Dedifferentiated amniotic fluid mesenchymal stem cell (primary cell): Measurements from ENCODE around the gene ABO.
A peak's percentile ranks its signal among the peaks of the same experiment; 100 is the strongest.
"Not testable (repeated sequence)": the region's sequence is repeated elsewhere in the genome, so short reads cannot be mapped to it uniquely, and the experiment has no call there.

ENCODE experiments used
- DNase-seq: peaks from one replicate; pipeline ENCODE4 v3.0.0-alpha.2; 2016; ENCODE audit errors: extremely low spot score

ABO gene

DNA sequence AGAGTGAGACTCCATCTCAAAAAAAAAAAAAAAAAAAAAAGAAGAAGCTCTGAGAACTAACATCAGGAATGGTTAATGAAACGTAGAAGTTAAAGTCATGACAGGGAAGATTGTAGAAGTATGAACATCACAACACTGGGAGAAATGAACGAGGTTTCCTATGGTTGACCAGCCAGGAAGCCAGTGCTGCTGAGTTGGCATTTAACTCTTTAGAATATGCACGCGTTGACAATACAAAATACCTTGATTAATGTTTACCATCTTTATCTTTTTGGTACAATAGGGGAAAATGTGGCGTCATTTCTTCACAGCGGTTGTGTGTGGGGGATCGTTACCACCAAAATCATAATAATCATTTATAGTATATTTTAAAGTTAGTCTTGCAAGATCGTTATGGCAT lies 32.0 kb downstream of the ABO start:
- DNase-seq: no peak

DNA sequence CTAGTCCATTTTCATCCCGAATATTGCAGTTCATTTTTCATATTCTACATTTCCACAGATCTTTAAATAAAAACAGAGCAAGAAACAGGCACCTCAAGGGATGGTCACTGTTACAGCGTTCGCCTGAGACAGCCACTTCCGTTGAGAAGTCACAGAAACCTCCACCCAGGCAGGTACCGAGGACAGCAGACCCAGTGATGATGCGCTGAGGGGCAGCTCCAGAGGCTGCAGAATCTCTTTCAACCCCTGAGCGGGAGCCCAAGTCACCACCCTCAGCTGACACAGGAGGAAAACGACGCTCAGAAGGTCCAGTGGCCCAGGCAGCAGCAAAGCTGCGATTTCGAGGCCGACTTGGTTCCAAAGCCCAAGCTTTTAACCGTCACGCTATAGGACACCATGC lies 32.8 kb downstream of the ABO start:
- no peak for DNase-seq

DNA sequence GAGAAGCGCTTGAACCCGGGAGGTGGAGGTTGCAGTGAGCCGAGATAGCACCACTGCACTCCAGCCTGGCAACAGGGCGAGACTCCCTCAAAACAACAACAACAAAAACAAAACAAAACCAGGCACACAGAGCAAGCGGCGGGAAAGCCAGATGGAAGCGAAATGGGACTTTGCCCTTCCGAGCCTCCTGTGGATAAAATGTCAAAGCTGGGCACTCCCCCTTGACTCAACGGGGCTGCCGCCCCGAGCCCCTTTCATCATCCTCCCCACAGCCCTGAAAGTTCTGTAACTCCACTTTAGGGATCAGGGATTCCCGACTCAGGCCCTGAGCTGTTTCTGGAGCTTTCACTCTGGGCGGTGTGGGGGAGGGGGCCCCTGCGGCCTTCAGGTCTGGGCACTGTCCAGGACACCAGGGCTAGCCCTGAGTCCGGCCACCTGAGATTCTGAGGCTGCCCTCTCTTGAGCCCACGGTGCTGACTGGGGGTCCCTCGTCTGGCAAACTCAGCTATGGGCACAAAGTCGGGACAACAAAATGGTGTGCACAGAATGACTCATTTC lies 35.4 kb downstream of the ABO start:
- DNase-seq: no peak

DNA sequence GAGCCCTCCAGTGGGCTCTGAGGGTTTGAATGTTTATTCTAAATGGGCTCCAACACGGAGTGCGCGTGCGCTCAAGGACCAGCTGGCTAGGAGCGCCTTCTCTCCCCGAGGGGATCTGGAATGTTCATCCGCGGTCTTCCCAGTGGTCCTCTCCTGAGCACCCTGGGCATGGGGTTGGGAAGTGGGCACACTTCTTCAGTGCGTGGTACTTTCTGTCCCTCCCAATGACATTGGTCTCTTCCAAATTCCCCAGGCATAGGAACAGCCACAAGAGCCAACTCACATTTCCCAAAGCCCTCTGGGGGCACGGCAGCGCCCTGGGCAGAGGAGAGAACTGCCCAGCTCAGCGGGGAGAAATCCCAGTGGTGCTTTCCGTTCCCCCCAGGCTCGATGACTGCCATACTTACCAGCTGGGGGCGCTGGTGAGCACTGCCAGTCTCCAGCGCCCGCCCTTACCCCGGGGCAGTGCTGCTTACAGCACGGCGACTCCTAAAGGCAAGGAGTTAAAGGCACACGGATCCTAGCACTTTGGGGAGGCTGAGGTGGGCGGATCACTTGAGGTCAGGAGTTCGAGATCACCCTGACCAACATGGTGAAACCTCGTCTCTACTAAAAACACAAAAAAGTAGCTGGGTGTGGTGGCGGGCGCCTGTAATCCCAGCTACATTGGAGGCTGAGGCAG lies 36.0 kb downstream of the ABO start:
- no peak for DNase-seq

- DNase-seq: no peak
These were observed 36.6 kb downstream of the ABO start for GRCh38 chr9:133238272-133238850.

DNA sequence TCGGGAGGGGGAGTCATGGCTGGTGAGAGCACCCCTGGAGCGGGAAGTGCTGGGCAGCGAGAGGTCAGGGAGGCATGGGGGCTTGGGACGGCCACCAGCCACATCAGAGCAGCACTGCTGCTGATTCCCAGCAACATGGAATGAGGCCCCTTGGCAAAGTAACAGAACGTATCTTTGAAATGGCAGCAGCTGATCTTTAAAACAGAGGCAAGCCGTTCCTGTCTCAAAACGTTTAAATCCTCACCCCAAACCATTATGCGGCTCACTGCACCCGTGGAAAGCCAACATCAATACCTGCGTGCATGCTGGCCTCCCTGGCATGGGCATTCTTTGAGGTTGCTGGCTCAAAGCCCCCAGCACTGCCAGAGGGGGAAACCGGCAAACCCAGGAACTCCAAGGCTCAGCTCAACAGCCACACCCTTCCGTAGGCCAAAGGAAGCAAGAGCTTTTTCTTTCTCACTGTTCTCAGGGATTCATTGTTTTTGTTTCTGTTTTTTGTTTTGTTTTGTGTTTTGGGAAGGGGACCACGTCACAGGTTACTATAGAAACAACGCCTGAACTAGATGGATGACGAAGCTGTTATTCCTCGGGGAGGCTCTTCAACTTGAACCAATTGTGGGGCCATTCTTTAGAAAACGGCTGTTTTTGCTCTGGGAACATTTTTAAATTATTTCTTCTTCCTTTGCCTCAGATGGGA lies 37.8 kb downstream of the ABO start:
- DNase-seq: peak; percentile 15

GRCh38 chr9:133236291-133237034 lies 38.5 kb downstream of the ABO start:
- DNase-seq: not testable (repeated sequence)

DNA sequence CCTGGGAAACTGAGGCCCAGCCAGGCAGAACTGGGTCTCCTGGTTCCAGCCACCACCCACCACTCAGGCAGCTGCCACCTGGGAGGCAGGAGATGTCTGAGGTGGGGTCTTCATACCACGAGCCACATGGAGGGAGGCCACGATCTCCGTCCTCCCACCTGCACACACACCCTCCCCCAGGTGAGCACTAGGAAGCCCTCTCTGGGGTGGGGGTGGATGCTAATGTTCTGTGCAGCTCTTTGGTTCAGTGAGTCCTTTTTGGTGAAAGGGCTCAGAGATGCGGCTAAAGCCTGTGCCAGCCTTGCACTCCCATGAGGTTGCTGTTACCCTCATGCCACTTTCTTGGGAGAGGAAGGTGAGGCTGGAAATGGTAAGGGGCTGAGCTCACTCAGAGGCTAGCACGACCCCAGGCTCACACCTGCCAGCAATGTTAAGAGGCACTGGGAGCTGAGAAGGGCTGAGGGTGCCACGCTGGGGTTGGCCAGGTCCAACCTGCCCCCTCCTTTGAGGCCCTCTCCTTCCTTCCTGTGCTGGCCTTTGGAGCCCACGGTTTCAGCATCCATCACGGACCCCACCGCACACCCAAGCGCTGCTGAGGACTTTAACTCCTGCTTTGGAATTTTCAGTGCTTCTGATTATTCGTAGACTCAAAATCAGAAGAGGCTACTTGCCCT lies 39.3 kb downstream of the ABO start:
- DNase-seq: no peak

- no peak for DNase-seq
These were observed 40.3 kb downstream of the ABO start for GRCh38 chr9:133234577-133235322.

DNA sequence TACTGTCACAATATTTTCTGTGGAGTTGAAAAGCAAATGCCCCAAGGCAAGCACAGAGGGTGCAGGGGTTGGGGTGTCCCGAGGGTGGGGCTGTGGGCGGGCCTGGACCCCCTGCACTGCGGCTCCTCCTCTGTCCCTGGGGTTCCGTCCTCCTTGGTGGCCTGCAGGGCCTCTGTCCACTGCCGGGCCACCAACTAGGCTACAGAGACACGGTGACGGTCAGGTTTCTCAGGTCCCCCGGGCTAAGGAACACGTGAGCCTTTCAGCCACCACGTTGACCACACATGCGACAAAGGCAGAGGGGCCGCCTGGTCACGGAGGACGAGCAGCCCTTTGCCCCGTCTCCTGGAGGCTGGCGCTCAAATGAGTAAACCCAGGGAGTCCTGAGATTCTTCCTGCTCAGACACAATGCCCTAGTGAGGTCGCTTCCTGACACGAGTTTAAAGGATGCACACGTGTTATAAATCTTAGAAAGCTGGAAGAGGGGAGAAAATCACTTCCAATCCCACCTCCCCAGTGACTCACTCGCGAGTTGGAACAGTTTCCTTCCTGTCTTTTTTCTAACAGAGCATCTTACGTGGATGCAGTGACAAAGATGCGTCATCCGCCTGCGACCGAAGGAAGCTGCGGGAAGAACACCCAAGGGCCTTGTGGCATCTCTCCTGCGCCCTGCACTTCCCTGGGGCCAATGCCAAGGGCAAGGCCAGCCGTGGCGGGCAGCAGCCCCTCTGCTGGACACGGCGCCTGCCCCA lies 41.1 kb downstream of the ABO start:
- DNase-seq: no peak

GRCh38 chr9:133231934-133232568 lies 43.0 kb downstream of the ABO start:
- not testable (repeated sequence) for DNase-seq

DNA sequence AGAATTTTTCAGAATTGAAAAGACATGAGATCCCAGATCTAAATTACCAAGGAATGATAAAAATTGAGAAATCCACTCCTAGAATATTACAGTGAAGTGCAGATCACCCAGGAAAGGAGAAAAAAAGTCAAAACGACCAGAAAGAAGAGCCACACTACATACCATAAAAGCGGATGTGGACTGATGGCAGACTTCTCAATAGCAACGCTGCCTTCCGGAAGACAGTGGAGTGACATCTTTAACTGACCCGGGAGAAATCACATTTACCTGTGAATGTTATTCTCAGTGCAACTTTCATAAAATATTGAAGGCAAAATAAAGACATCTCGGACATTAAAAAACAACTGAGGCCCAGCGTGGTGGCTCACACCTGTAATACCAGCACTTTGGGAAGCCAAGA lies 44.5 kb downstream of the ABO start:
- not testable (repeated sequence) for DNase-seq

DNA sequence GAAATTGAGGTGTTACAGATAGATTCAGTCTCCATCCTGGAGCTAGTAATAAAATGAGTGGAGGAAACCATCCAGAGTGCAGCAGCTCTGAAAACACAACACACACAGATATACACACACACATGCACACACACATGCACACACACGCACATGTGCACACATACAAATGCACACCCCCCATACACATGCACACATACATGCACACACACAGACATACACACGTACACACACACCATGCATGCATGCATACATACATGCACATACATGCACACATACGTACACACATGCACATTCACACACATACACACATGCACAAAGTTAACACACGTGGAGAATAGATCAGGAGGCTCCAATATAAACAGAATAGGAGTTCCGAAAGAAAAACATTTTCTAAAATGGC lies 44.9 kb downstream of the ABO start:
- DNase-seq: no peak

DNA sequence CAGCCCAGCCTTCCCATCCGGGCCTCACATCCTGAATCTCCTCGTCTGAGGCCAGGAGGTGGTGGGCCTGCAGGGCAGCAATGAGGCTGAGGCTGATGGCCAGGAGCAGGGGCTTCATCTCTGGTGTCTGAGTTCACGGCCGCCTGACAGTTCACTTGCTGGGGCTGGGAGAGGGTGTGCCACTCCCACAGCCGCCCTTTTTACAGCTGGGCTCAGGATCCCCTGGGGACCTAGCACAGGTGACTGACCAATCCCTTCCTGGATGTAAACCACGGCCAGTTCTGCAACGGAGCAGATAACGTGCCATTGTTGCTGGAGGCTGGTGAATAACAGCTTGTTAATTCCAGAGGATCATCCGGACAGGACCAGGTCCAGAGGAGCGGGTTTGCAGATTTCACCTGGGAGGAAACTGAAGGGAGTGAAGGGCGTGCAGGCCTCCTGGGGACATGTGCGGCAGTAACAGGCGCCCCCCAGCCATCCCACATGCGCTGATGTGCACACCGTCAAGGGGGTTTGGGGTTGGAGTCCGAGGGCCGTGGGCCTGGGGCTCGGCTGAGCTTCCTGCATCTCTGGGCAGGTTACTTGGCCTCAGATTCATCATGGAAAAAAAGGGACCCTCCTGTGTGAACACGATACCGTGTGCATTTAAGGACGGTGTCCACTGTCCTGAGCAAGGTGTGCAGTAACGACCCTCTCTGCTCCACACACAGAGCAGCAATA lies 46.4 kb downstream of the ABO start:
- DNase-seq: not testable (repeated sequence)

DNA sequence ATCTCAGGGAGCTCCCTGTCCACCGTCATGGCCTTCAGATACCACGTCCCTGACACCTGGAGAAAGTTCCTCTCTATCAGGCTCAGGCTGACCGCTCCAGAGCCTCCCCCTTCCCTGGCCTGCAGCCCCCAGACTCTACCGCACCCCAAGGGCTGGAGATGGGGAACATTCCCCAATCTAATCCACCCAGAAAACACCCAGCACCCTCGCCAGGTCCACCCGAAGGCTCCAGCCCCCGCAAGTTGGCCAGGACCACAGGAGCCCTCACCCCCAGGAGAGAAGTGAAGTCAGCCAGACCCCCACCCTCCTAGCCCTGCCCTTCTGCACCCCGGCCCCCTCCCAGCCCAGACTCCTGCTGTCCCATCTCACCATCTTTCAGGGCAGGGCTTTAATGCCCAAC lies 47.0 kb downstream of the ABO start:
- not testable (repeated sequence) for DNase-seq

DNA sequence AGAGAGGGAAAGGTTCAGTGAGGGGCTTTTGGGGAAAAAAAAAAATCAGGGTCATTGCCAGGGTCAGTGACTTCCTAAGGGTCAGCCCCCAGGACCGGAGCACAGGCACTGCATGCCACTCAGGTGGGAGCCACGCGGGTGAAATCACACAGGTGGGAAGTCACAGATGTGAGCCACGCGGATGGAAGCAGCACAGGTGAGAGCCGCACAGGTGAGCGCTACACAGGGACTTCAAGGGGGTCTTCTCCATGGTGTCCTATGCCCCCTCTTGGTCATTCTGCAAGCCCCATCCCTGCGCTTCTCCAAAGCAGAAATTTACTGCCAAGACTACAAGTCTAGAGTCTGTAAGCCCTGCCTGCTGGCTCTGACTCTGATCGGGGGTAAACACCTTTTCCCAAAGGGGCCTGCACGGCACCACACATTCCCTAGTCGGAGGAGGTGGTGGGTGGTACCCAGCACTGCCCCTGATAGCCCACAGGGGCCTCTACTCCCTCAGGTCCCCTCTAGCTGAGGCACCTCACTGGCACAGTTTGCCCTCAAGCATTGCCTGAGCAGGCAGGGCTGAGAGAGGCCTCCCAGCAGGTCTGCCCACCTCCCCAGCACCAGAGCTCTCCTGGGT lies 47.6 kb downstream of the ABO start:
- no peak for DNase-seq

- no peak for DNase-seq
These were observed 48.5 kb downstream of the ABO start for GRCh38 chr9:133226219-133227171.
